ENCODE data around the gene MAST4. TPM values are rescaled to one million over a fixed set of nuclear protein-coding genes. Genes with fewer than 3 reads are reported as not detected.
A peak's percentile ranks its signal among the peaks of the same experiment; 100 is the strongest.

The MAST4 gene
- total RNA-seq, 1 donor = 12.7 TPM

DNA sequence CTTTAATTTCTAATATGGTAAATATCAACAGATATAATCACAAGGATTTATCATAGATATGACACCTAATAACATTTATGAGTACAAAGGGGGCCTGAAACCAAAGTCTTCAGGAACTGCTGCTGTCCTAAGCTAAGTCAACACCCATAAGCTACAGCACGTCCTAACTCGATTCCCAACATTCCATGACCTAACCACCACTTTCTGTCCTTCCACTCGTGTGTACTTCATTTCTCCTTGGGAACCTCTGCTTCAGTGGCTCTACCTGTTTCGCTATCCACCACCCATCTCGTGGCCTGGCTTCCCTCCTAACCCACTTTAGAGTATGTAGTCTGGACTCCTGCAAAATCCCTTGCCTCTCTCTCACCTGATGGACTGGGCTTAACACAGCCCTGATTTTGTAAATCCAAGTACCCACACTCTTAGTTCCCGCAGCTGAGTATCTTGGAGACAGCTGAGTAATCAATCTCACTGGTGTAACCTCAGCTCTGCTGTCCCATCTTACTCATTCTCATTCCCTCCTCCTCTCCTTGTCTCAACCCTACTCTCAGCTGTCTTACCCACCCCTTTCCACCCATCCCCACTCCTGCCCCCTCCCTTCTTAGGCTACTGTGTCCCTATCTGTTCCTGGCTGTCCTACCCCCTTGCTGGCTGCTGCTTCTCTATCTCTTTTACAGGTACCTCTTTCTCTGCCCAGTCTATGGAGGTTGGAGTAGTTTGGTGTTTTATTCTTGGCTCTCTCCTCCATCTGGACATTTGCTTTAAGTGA lies 101.8 kb downstream of the MAST4 start:
- H3K27ac ChIP-seq (ENCODE audit: low read depth, low read length) = no peak overlapping the region
- no peak overlapping the region for H2AFZ ChIP-seq (ENCODE audit: low read length)
- H3K36me3 ChIP-seq (ENCODE audit: insufficient read depth, low read length) = no peaks in the 10 kb centered on the region
- no peak for TF ChIP-seq CTCF (IDR thresholded peaks at IDR 0.05; ENCODE audit: extremely low read depth, low read depth, low read length)
- H3K27me3 ChIP-seq (ENCODE audit: insufficient read depth, low read length) = no peaks in the 10 kb centered on the region
- H3K4me2 ChIP-seq (ENCODE audit: insufficient read depth, low read length) = no peak overlapping the region
- no peaks in the 10 kb centered on the region for H3K4me1 ChIP-seq (ENCODE audit: insufficient read depth, low read length)
- no peaks in the 10 kb centered on the region for H3K9me3 ChIP-seq (ENCODE audit: low read depth, low read length)
- no peaks in the 10 kb centered on the region for H3K79me2 ChIP-seq (ENCODE audit: insufficient read depth, low read length)
- DNase-seq (ENCODE audit: insufficient read length, low spot score, missing footprints) = no peak
- H4K20me1 ChIP-seq (ENCODE audit: insufficient read depth, low read length) = no peaks in the 10 kb centered on the region
- no peak overlapping the region for H3K4me3 ChIP-seq (ENCODE audit: insufficient read depth, low read length)

- no peak overlapping the region for H3K4me2 ChIP-seq (ENCODE audit: insufficient read depth, low read length)
- H3K79me2 ChIP-seq (ENCODE audit: insufficient read depth, low read length) = no peaks in the 10 kb centered on the region
- no peak overlapping the region for H3K4me3 ChIP-seq (ENCODE audit: insufficient read depth, low read length)
- H3K27me3 ChIP-seq (ENCODE audit: insufficient read depth, low read length) = peaks cover 5% of the 10 kb centered on the region
- no peaks in the 10 kb centered on the region for H3K9me3 ChIP-seq (ENCODE audit: low read depth, low read length)
- no peak overlapping the region for H3K27ac ChIP-seq (ENCODE audit: low read depth, low read length)
- peak; percentile 18 for DNase-seq (ENCODE audit: insufficient read length, low spot score, missing footprints)
- no peaks in the 10 kb centered on the region for H3K4me1 ChIP-seq (ENCODE audit: insufficient read depth, low read length)
- H2AFZ ChIP-seq (ENCODE audit: low read length) = no peak overlapping the region
- no peaks in the 10 kb centered on the region for H3K36me3 ChIP-seq (ENCODE audit: insufficient read depth, low read length)
- no peak for TF ChIP-seq CTCF (IDR thresholded peaks at IDR 0.05; ENCODE audit: extremely low read depth, low read depth, low read length)
- H4K20me1 ChIP-seq (ENCODE audit: insufficient read depth, low read length) = no peaks in the 10 kb centered on the region
Observed at GRCh38 chr5:66701244-66701643, 105.1 kb downstream of the MAST4 start.

DNA sequence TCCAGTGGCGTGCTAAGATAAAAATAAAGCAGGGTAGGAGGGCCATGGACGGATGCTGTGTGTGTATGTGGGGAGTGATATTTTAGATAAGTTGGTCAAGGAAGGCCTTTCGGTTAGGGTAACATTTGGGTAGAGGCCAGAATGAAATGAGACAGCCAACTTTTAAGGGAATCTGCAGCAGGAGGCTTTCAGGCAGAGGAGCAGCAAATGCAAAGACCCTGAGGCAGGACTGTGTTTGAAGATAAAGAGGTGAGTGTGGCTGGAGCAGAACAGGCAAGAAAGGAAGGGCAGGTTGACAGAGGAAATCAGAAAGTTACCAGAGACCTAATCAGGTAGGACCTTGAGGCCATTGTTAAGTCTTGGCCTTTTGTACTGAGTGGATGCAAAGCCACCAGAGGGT lies 106.2 kb downstream of the MAST4 start:
- H2AFZ ChIP-seq (ENCODE audit: low read length) = no peak overlapping the region
- no peaks in the 10 kb centered on the region for H3K9me3 ChIP-seq (ENCODE audit: low read depth, low read length)
- no peak overlapping the region for H3K27ac ChIP-seq (ENCODE audit: low read depth, low read length)
- H4K20me1 ChIP-seq (ENCODE audit: insufficient read depth, low read length) = no peaks in the 10 kb centered on the region
- no peaks in the 10 kb centered on the region for H3K36me3 ChIP-seq (ENCODE audit: insufficient read depth, low read length)
- H3K4me3 ChIP-seq (ENCODE audit: insufficient read depth, low read length) = no peak overlapping the region
- no peak overlapping the region for H3K4me2 ChIP-seq (ENCODE audit: insufficient read depth, low read length)
- peaks cover 5% of the 10 kb centered on the region for H3K27me3 ChIP-seq (ENCODE audit: insufficient read depth, low read length)
- no peaks in the 10 kb centered on the region for H3K79me2 ChIP-seq (ENCODE audit: insufficient read depth, low read length)
- DNase-seq (ENCODE audit: insufficient read length, low spot score, missing footprints) = no peak
- no peaks in the 10 kb centered on the region for H3K4me1 ChIP-seq (ENCODE audit: insufficient read depth, low read length)
- TF ChIP-seq CTCF (IDR thresholded peaks at IDR 0.05; ENCODE audit: extremely low read depth, low read depth, low read length) = no peak

DNA sequence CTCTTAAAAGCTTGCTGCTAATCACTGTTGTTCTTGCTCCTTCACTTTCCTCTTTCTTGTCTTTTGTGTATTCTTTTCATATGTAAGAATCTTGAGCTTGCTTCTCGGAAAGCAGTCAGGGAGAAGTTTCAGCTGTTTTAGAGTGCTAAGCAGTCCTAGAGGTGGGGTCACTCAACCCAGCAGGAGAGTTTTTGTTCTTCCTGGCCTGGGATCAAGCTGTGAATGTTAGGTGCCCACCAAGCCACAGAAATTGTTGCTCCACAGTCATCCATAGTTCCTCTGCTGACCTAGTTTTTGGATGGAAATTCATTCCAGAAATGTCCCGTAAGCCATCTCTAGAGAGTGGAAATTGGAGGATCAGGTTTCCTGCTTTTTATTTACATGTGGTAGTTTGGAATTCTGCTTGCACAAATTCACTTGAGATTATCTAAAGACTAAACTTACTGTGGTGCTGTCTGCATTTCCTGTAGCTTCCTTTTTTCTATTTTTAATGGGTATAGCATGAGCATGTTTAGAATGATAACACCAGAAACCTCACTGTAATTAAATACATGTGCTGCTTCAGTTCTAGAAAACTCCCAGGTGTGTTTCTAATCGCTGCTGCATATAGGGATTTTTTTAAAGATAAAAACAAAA lies 108.7 kb downstream of the MAST4 start:
- H3K36me3 ChIP-seq (ENCODE audit: insufficient read depth, low read length) = no peaks in the 10 kb centered on the region
- no peaks in the 10 kb centered on the region for H3K9me3 ChIP-seq (ENCODE audit: low read depth, low read length)
- H3K4me3 ChIP-seq (ENCODE audit: insufficient read depth, low read length) = no peak overlapping the region
- H4K20me1 ChIP-seq (ENCODE audit: insufficient read depth, low read length) = no peaks in the 10 kb centered on the region
- H2AFZ ChIP-seq (ENCODE audit: low read length) = peak overlapping the region; percentile 30
- H3K4me2 ChIP-seq (ENCODE audit: insufficient read depth, low read length) = no peak overlapping the region
- no peaks in the 10 kb centered on the region for H3K79me2 ChIP-seq (ENCODE audit: insufficient read depth, low read length)
- no peaks in the 10 kb centered on the region for H3K4me1 ChIP-seq (ENCODE audit: insufficient read depth, low read length)
- H3K27ac ChIP-seq (ENCODE audit: low read depth, low read length) = no peak overlapping the region
- H3K27me3 ChIP-seq (ENCODE audit: insufficient read depth, low read length) = peaks cover 5% of the 10 kb centered on the region
- DNase-seq (ENCODE audit: insufficient read length, low spot score, missing footprints) = no peak
- TF ChIP-seq CTCF (IDR thresholded peaks at IDR 0.05; ENCODE audit: extremely low read depth, low read depth, low read length) = no peak
